GM23248 (cell line): ENCODE results near the gene MINDY1.

Experiments
- EZH2 ChIP-seq: fragments of 200-600 bp; sonication (generic); IDR thresholded peaks from 2 replicates; pipeline ENCODE4 v1.6.1; 2018; ENCODE audit warnings: antibody characterized with exemption, mild to moderate bottlenecking; ENCODE audit not compliant: insufficient read depth, poor library complexity, severe bottlenecking
- EZH2phosphoT487 ChIP-seq: fragments of 200-600 bp; sonication (generic); IDR thresholded peaks from 2 replicates; pipeline ENCODE4 v1.6.1; 2018; ENCODE audit warnings: antibody characterized with exemption, moderate library complexity, mild to moderate bottlenecking, low read depth; ENCODE audit not compliant: insufficient read depth

GRCh38 chr1:151032164-151032563 is 25.5 kb upstream of the MINDY1 start:
- TF ChIP-seq EZH2 (no peak), EZH2phosphoT487 (no peak)
